GM12878 (cell line): ENCODE measurements around the gene DNASE1L3. TPM values are rescaled to one million over a fixed set of nuclear protein-coding genes. Genes with fewer than 3 reads are reported as not detected.

ENCODE experiments used
- CBFB ChIP-seq: IDR thresholded peaks from 2 replicates; pipeline ENCODE4 v1.6.1; 2016; ENCODE audit warnings: antibody characterized with exemption, low read depth
- DPF2 ChIP-seq: fragments of 450-650 bp; IDR thresholded peaks from 2 replicates; pipeline ENCODE4 v1.6.1; 2017; ENCODE audit warnings: mild to moderate bottlenecking
- E2F4 ChIP-seq: IDR thresholded peaks from 2 replicates; pipeline ENCODE4 v1.6.1; 2012; ENCODE audit warnings: low read depth, low read length, improper control_type of control experiment
- IKZF1 ChIP-seq: fragments of 450-650 bp; conservative IDR thresholded peaks from 2 replicates; pipeline ENCODE4 v1.6.1; 2017; ENCODE audit warnings: antibody characterized with exemption, mild to moderate bottlenecking
- IRF4 ChIP-seq: IDR thresholded peaks from 2 replicates; pipeline ENCODE4 v1.6.1; 2011; ENCODE audit warnings: low read depth, low read length
- JUNB ChIP-seq: IDR thresholded peaks from 2 replicates; pipeline ENCODE4 v1.6.1; 2016; ENCODE audit warnings: antibody characterized with exemption, mild to moderate bottlenecking
- JUND ChIP-seq: IDR thresholded peaks from 2 replicates; pipeline ENCODE4 v1.6.1; 2012; ENCODE audit warnings: low read depth, mild to moderate bottlenecking, low read length, improper control_type of control experiment, moderate library complexity
- MXI1 ChIP-seq: fragments of 150-350 bp; IDR thresholded peaks from 2 replicates; pipeline ENCODE4 v1.6.1; 2011; ENCODE audit warnings: low read depth, mild to moderate bottlenecking, inconsistent platforms, low read length, improper control_type of control experiment
- NFIC ChIP-seq: IDR thresholded peaks from 2 replicates; pipeline ENCODE4 v1.6.1; 2012; ENCODE audit warnings: low read depth, mild to moderate bottlenecking, inconsistent platforms, low read length, moderate library complexity
- NR2C2 ChIP-seq: IDR thresholded peaks from 2 replicates; pipeline ENCODE4 v1.6.1; 2011; ENCODE audit warnings: borderline replicate concordance, low read depth; ENCODE audit not compliant: control insufficient read depth, insufficient read length
- PML ChIP-seq: IDR thresholded peaks from 2 replicates; pipeline ENCODE4 v1.6.1; 2012; ENCODE audit warnings: low read length, inconsistent platforms
- POLR2A ChIP-seq: IDR thresholded peaks from 2 replicates; pipeline ENCODE4 v1.6.1; 2011; ENCODE audit warnings: low read depth, mild to moderate bottlenecking, low read length
- RCOR1 ChIP-seq: conservative IDR thresholded peaks from 2 replicates; pipeline ENCODE4 v1.6.1; 2012; ENCODE audit warnings: low read depth, low read length, improper control_type of control experiment
- RUNX3 ChIP-seq: IDR thresholded peaks from 2 replicates; pipeline ENCODE4 v1.6.1; 2012; ENCODE audit warnings: low read length, inconsistent platforms
- TCF12 ChIP-seq: IDR thresholded peaks from 2 replicates; pipeline ENCODE4 v1.6.1; 2011; ENCODE audit warnings: low read depth, mild to moderate bottlenecking, low read length
- TCF7 ChIP-seq: IDR thresholded peaks from 2 replicates; pipeline ENCODE4 v1.6.1; 2014; ENCODE audit warnings: antibody characterized with exemption, borderline replicate concordance
- WRNIP1 ChIP-seq: IDR thresholded peaks from 2 replicates; pipeline ENCODE4 v1.6.1; 2011; ENCODE audit warnings: low read depth, low read length, improper control_type of control experiment, borderline replicate concordance
- ZBED1 ChIP-seq: IDR thresholded peaks from 2 replicates; pipeline ENCODE4 v1.6.1; 2016; ENCODE audit warnings: borderline replicate concordance
- ZBTB40 ChIP-seq: fragments of 450-650 bp; IDR thresholded peaks from 2 replicates; pipeline ENCODE4 v1.6.1; 2016; ENCODE audit warnings: mild to moderate bottlenecking, moderate library complexity, borderline replicate concordance
- ZNF274 ChIP-seq: IDR thresholded peaks from one replicate; pipeline ENCODE4 v1.8.0; 2011; ENCODE audit not compliant: insufficient read length, insufficient read depth
- polyA plus RNA-seq, 11 experiments: library from polyadenylated mRNA; depleted of rRNA in 4 of 11; unstranded in 6 of 11; stranded (reverse) in 5 of 11; fragments of >200 nt; fragmentation: Nextera tagmentation in 4 of 11; fragmentation: Illumina TruSeq in 1 of 11; extraction: Ambion mirVana in 4 of 11; extraction: Trizol in 1 of 11; gene quantifications; 1 replicate in 1 of 11; 2 replicates in 10 of 11; pipeline versions ENCODE4 v1.2.1 to v1.2.3, GENCODE V29; 2011 to 2016; ENCODE audit warnings: inconsistent platforms in 2 of 11, missing spikeins in 2 of 11, low read depth in 1 of 11
- total RNA-seq, 4 experiments: library from RNA; depleted of rRNA in 3 of 4; stranded (reverse); fragments of >200 nt in 3 of 4; fragmentation: Illumina TruSeq in 1 of 4; extraction: Trizol in 1 of 4; gene quantifications; 2 replicates each; pipeline versions ENCODE4 v1.2.1 to v1.2.3, GENCODE V29; 2013 to 2021
- TF ChIP-seq, protein P1 (sequence below): IDR thresholded peaks from 2 replicates; pipeline ENCODE4 v1.6.1; 2011; ENCODE audit warnings: low read depth, low read length, improper control_type of control experiment, borderline replicate concordance
- TF ChIP-seq, protein P2 (sequence below): IDR thresholded peaks from 2 replicates; pipeline ENCODE4 v1.6.1; 2011; ENCODE audit warnings: low read depth, mild to moderate bottlenecking, low read length, moderate library complexity, borderline replicate concordance; ENCODE audit errors: extremely low read depth
- TF ChIP-seq, protein P3 (sequence below): fragments of 450-650 bp; formaldehyde crosslinking; IDR thresholded peaks from 2 replicates; pipeline ENCODE4 v1.4.0; 2020; ENCODE audit warnings: mild to moderate bottlenecking, moderate library complexity

The DNASE1L3 gene
- total and polyA plus RNA-seq, 10 of the 15 experiments (the other 5 are each of a cell fraction or from before 2014, with no cell fraction given): 3.2 to 72.1 (median 6.3) TPM

- no peak for TF ChIP-seq ZBTB40
- peak; percentile 29; the same call in 1 of the 2 replicates for TF ChIP-seq POLR2A
- TF ChIP-seq IKZF1: peak; percentile 92
- TF ChIP-seq NR2C2: no peak
- peak; percentile 56; the same call in 1 of the 2 replicates for TF ChIP-seq ZBED1
- peak; percentile 100 for TF ChIP-seq TCF12
- peak; percentile 54 for TF ChIP-seq RUNX3
- TF ChIP-seq, protein P1, sequence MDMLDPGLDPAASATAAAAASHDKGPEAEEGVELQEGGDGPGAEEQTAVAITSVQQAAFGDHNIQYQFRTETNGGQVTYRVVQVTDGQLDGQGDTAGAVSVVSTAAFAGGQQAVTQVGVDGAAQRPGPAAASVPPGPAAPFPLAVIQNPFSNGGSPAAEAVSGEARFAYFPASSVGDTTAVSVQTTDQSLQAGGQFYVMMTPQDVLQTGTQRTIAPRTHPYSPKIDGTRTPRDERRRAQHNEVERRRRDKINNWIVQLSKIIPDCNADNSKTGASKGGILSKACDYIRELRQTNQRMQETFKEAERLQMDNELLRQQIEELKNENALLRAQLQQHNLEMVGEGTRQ: no peak; the same call in 1 of the 2 replicates
- no peak for TF ChIP-seq WRNIP1
- TF ChIP-seq E2F4: no peak
- TF ChIP-seq, protein P2, sequence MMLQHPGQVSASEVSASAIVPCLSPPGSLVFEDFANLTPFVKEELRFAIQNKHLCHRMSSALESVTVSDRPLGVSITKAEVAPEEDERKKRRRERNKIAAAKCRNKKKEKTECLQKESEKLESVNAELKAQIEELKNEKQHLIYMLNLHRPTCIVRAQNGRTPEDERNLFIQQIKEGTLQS: no peak
- TF ChIP-seq MXI1: no peak
- peak; percentile 62; the same call in 1 of the 2 replicates for TF ChIP-seq NFIC
- 0 out of 2 replicates have a peak, but pooled peaks have one; percentile 59 for TF ChIP-seq DPF2
- no peak for TF ChIP-seq ZNF274
- no peak for TF ChIP-seq JUND
- 0 out of 2 replicates have a peak, but pooled peaks have one; percentile 42 for TF ChIP-seq IRF4
- TF ChIP-seq RCOR1: no peak
- no peak for TF ChIP-seq TCF7
- TF ChIP-seq, protein P3, sequence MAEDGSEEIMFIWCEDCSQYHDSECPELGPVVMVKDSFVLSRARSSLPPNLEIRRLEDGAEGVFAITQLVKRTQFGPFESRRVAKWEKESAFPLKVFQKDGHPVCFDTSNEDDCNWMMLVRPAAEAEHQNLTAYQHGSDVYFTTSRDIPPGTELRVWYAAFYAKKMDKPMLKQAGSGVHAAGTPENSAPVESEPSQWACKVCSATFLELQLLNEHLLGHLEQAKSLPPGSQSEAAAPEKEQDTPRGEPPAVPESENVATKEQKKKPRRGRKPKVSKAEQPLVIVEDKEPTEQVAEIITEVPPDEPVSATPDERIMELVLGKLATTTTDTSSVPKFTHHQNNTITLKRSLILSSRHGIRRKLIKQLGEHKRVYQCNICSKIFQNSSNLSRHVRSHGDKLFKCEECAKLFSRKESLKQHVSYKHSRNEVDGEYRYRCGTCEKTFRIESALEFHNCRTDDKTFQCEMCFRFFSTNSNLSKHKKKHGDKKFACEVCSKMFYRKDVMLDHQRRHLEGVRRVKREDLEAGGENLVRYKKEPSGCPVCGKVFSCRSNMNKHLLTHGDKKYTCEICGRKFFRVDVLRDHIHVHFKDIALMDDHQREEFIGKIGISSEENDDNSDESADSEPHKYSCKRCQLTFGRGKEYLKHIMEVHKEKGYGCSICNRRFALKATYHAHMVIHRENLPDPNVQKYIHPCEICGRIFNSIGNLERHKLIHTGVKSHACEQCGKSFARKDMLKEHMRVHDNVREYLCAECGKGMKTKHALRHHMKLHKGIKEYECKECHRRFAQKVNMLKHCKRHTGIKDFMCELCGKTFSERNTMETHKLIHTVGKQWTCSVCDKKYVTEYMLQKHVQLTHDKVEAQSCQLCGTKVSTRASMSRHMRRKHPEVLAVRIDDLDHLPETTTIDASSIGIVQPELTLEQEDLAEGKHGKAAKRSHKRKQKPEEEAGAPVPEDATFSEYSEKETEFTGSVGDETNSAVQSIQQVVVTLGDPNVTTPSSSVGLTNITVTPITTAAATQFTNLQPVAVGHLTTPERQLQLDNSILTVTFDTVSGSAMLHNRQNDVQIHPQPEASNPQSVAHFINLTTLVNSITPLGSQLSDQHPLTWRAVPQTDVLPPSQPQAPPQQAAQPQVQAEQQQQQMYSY (CRISPR knock-in tag): no peak
- TF ChIP-seq CBFB: 0 out of 2 replicates have a peak, but pooled peaks have one; percentile 25
- TF ChIP-seq PML: no peak
- no peak for TF ChIP-seq JUNB
These were observed 7.8 kb downstream of the DNASE1L3 start (continued) for GRCh38 chr3:58202917-58203360.
